Activated CD4-positive, alpha-beta T cell treated with anti-CD3 and anti-CD28 coated beads, Interleukin-2, amount 50 U/mL, for 16 hours (primary cell): Measurements from ENCODE around the gene HBEGF.

ENCODE experiments used
- DNase-seq: peaks from one replicate; pipeline ENCODE4 v3.0.0-alpha.2; 2020

HBEGF gene

DNA sequence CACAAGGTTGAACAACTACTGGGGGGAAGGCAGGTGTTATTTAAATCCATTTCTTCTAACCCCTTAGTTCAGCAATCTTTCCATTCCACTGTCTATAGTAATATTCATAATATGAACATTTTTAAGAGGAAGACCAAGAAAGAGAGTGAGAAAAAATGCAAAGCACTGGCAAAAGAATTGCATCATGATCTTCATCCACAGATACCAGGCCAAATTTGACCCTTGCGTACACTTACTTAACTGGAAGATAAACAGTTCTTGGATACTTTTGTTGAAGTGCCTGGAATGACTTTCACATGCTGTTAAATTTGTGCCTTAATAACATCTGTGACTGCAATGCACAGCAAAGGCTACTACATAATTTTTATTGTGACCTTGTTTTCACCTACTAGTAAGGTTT is 45.3 kb downstream of the HBEGF start:
- no peak for DNase-seq

DNA sequence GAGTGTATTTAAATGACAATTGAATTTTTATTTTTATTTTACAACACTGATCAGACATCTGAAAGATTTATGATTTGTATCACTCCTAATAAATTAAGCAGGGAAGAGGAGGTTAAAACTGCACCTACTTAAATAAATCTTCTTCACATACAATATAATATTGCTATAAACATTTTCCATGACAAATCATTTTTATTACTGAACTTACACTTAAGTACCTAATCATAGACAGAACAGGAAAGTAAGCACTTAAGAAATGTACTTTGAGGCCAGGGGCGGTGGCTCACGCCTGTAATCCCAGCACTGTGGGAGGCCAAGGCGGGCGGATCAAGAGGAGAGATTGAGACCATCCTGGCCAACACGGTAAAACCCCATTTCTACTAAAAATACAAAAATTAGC is 47.3 kb downstream of the HBEGF start:
- DNase-seq, result no peak

DNA sequence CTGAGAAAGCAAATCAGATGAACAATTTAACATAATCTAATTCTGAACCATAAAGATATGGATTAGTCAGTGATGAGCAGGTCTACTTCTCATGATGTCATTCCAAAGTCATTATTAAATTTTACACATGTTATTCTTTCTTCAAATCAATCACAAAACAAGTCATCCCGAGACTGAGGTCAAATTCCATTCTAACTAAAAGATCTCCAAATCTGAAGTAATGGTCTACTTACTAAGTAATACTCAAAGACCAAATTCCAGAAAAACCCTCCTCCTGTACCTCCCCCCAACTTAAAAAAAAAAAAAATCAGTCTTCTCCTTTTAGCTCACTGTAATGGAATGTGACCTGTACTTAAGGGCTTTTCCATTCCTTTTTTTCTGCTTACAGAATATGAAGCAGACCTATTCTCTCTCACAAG is 48.2 kb downstream of the HBEGF start:
- no peak for DNase-seq

DNA sequence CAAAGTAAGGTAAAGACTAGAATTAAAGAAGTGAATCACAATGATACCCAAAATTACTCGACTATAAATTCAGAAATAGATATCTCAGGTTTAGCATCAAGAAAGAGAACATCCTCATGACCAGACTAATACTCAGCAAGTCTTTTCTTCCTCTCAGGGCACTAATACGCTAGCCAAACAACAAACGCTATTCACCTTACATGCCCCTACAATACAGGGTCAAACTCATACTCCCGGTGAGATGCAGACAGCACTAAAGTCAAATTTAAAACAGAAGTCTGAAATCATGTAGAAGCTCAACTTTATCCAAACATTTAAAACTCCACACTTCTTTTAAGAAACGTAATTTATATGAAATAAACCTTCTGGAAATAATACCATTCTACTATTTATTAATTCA is 49.1 kb downstream of the HBEGF start:
- DNase-seq, result no peak

DNA sequence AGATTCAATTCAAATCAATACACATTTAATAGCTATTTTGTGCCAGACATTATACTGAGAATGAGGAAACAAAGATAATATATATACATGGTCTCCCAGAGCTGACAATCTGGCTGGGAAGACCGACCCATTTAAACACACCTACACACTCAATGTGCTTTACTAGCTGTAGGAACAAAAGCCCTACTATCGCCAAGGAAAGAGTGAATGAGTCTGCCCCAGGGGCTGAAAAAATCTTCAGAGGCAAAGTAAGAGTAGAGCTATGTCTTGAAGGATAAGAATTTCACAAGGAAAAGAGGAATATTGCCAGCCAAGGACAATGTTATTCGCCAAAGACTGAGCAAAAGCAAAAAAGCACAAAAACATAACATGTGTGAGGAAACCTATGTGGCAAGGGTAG is 50.1 kb downstream of the HBEGF start:
- no peak for DNase-seq

DNA sequence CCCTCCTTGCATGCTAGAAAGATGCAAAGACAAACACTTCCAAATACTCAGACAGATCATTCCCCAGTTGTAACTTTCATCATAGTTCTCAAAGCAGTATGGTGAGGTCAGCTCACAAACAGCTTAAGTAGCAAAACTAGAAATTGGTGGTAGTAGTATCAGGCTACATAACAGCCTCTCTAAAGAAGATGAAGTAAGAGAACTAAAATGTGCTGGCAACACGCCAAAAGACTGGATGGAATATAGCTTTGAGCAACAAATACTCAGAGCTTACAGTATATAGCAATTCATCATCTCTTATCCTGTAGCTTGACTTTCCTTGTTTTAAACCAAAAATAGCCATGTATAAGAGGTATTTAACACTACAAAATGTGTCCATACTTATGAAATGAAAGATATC is 51.0 kb downstream of the HBEGF start:
- no peak for DNase-seq

DNA sequence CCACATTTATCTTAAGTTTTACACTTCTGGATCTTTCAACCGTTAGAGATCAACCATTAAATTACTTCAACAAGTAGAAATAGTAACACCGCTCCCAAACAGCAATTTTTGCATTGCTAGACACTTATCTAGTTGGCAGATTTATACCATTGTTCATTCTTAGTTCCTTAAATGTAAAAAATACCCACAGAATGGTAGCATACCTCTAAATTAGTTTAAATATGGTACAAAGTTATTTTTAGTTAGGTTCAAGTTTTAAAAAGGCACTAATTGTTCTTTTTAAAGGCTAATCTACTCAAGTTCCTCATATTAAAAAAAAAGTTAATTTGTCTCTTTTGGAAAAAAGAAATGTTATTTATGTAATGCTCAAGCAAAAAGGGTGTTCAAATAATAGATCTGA is 51.6 kb downstream of the HBEGF start:
- DNase-seq, result no peak

DNA sequence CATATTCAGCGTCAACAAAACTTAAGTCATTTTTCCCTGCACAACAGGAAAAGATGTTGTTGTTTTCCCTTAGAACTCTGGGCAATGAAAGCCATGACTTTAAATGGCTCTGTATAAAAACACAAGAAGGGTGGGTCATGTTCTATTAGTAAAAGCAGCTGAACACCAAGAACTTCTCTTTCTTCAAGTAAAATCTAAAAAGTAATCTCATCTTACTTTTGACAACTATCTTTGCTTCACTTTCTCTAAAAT is 52.6 kb downstream of the HBEGF start:
- DNase-seq, result no peak

DNA sequence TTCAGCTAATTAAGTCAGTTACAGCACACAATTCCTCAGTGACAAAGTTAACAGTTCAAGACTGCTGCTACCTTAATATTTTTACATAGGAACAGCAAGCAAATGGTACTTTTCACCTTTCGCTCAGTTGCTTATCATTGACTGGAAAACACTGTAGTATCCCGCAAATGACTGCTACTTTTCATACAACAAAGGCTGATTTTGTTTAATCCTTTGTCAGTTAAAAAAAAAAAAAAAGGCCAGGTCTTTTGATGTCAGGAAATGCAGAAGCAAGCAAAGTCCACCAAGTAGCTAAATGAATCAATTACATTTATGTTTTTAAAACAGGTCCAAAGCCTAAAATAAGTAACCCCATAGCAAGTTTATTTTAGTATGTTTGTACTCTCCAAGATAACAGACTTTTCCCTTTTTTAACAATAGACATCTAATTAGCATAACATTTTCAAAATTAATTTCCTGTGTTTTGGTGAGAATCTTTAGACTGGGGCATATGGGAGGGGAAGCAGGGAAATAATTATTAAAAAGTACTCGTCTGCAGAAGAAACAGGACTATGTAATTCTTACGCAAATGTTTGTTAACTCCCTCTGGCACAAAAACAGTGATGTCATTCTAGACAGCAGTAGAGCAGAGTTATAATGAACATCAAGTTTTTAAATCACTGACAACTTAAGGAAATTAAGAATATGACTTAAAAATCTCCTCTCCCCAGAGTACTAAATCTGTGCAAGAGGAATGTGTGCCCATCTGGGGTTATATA is 53.1 kb downstream of the HBEGF start:
- no peak for DNase-seq

DNA sequence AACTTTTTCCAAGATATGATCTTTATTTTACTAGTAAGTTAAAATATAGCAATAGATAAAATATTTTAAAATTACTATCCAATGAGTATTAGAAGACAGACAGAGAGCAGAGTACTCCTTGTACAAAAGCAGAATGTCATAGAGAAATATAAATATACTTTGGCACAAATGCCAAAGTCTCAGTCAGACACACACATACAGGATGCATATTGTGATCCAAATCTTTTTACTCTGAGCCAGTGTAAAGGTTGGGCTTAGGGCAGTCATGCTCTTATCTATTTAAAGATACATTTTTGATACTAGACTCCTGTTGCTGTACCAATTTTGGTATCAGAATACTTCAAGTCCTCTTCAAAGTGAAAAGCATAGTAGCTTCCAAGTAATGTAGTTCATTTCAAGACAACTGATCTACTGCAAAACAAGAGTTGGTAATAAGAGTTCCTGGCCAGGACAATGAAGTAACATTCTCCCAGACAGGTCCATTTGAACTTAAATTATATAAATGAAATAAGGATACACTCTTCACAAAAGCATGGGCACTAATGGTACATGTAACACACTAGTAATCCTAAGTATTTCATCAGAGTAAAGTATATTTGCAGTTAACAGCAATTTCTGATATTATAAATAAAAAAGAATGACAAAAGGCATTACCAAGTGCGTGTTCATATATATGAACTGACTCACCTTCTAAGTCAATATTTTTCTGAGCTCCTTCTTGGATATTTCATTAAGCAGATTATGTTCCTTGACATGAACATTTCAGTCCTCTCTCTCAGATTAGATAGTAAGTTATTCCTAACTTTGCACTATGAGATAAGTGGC is 54.0 kb downstream of the HBEGF start:
- DNase-seq, result no peak

DNA sequence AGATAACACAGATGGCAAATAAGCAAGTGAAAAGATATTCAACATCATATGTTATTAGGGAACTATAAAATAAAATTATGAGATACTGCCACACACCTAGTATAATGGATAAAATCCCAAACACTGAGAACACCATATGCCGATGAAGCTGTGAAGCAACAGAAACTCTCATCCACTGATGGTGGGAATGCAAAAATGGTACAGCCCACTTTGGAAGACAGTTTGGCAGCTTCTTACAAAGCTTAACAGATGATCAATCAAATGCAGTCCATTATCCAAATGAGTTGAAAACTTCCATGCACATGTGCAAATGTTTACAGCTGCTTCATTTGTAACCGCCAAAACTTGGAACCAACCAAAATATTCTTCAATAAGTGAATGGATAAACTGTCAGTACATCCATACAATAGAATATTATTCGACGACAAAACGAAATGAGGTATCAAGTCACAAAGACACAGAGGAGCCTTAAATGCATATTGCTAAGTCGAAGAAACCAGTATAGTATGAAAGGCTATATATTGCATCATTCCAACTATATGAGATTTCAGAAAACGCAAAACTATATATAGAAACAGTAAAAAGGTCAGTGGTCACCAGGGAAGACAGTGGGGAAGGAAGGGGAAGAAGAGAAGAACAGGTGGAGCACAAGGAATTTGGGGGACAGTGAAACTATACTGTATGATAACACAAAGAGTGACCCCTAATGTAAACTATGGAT is 58.4 kb downstream of the HBEGF start:
- no peak for DNase-seq

DNA sequence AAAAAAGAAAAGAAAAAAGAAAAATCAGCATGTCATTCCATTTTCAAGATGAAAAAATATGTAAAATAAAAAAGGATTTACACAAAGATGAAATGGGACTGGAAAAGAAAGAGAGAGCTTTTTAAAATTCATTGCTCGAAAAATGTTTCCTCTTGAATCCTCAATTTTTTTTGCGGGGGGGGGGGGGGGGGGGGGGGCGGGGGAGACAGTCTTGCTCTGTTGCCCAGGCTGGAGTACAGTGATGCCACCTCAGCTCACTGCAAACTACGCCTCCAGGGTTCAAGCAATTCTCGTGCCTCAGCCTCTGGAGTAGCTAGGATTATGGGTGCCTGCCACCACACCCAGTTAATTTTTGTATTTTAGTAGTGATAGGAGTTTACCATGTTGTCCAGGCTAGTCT is 60.0 kb downstream of the HBEGF start:
- no peak for DNase-seq

DNA sequence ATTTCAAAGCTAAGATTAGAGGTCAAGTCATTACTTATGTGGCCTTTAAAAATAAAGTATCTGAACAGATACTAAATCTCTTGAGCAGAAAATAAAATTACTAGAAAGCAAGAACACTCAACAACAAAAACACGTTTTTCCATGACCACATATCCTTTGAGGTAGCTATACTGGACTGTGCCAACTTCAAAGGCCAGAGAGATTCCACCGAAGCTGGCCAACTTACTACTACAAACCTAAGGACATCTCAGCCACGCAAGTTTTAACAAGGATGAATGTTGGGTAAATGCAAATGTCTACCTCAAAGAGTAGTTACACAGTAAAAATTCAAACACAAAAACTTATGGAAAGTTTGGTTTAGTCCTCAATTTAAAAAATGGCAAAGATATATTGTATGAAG is 62.4 kb downstream of the HBEGF start:
- no peak for DNase-seq
